GM12878 (cell line): ENCODE data around the gene SLC1A2. TPM values are rescaled to one million over a fixed set of nuclear protein-coding genes. Genes with fewer than 3 reads are reported as not detected.

Source experiments
- ATAC-seq: fragments of 200-7000 bp; cut with Tn5 transposase; 3 replicates; pipeline ENCODE4 v1.9.1; 2020; ENCODE audit warnings: mild to moderate bottlenecking, moderate library complexity
- BruUV-seq: library from RNA; stranded (reverse); fragments of 400-500 nt; replicated peaks from 2 replicates; lab custom pipeline; 2021; lab: Mats Ljungman, UMichigan
- CTCF ChIA-PET: fragments of 300-600 bp; sonication (Branson Sonifier 250); formaldehyde crosslinking; extraction: SDS; loops from one replicate; lab custom pipeline; 2021; ENCODE audit warnings: inconsistent platforms; lab: Yijun Ruan, JAX
- POLR2A ChIA-PET: fragments of 350-600 bp; formaldehyde crosslinking; extraction: SDS; loops from one replicate; lab custom pipeline; 2021; ENCODE audit warnings: inconsistent platforms; lab: Charles Lee
- RAD21 ChIA-PET: fragments of 300-600 bp; sonication (Branson Sonifier 250); formaldehyde crosslinking; loops from one replicate; lab custom pipeline; 2023; ENCODE audit warnings: antibody characterized with exemption; ENCODE audit not compliant: unreplicated experiment; lab: Charles Lee
- SMC1A ChIA-PET: fragments of 300-600 bp; sonication (Branson Sonifier 250); formaldehyde crosslinking; loops from one replicate; lab custom pipeline; 2023; ENCODE audit not compliant: unreplicated experiment, uncharacterized antibody; lab: Charles Lee
- DNase-seq: peaks from one replicate; pipeline ENCODE4 v3.0.0-alpha.2; 2011; ENCODE audit warnings: low read depth, low spot score
- FAIRE-seq: peaks from 3 replicates; lab custom pipeline; 2011; peaks lifted over from hg19 to GRCh38; lab: Jason Lieb, UNC
- H2AFZ ChIP-seq: 2 replicates; pipeline ENCODE4 v1.6.0; 2011; ENCODE audit warnings: low read depth, low read length, control low read depth; ENCODE audit not compliant: control insufficient read depth
- H3K27ac ChIP-seq: 2 replicates; pipeline ENCODE4 v1.5.1; 2011; ENCODE audit warnings: control low read depth; ENCODE audit not compliant: control insufficient read depth, insufficient read depth
- H3K27me3 ChIP-seq, 2 experiments: replicated peaks in 1 of 2; 2 replicates each; pipeline versions ENCODE4 v1.6.0 to v1.6.1; 2011; ENCODE audit warnings: low read length in 1 of 2; ENCODE audit not compliant: control insufficient read depth in 2 of 2, insufficient read depth in 2 of 2
- H3K36me3 ChIP-seq, 2 experiments: 2 replicates each; pipeline ENCODE4 v1.5.1; 2011; ENCODE audit warnings: low read length in 1 of 2; ENCODE audit not compliant: control insufficient read depth in 2 of 2, insufficient read depth in 2 of 2
- H3K4me1 ChIP-seq: 2 replicates; pipeline ENCODE4 v1.6.1; 2011; ENCODE audit warnings: mild to moderate bottlenecking, low read length, moderate library complexity, mixed read lengths; ENCODE audit not compliant: control insufficient read depth, insufficient read depth
- H3K4me2 ChIP-seq: 2 replicates; pipeline ENCODE4 v1.6.0; 2011; ENCODE audit warnings: control low read depth; ENCODE audit not compliant: control insufficient read depth, insufficient read depth
- H3K4me3 ChIP-seq: fragments of 200-600 bp; sonication (generic); 2 replicates; pipeline ENCODE4 v1.5.1; 2016
- H3K79me2 ChIP-seq: 2 replicates; pipeline ENCODE4 v1.6.0; 2011; ENCODE audit warnings: low read length; ENCODE audit not compliant: control insufficient read depth, insufficient read depth
- H3K9ac ChIP-seq: 2 replicates; pipeline ENCODE4 v1.8.0; 2011; ENCODE audit warnings: low read length, control low read depth, mixed read lengths; ENCODE audit not compliant: control insufficient read depth, insufficient read depth
- H3K9me3 ChIP-seq: replicated peaks from 3 replicates; pipeline ENCODE4 v1.5.1; 2011; ENCODE audit warnings: mild to moderate bottlenecking, low read length; ENCODE audit not compliant: control insufficient read depth, insufficient read depth
- H4K20me1 ChIP-seq: 2 replicates; pipeline ENCODE4 v1.6.0; 2011; ENCODE audit not compliant: control insufficient read depth, insufficient read depth
- BACH1 ChIP-seq: fragments of 450-650 bp; IDR thresholded peaks from 2 replicates; pipeline ENCODE4 v1.6.1; 2017; ENCODE audit warnings: mild to moderate bottlenecking, borderline replicate concordance
- EGR1 ChIP-seq, 2 experiments: IDR thresholded peaks; 1 replicate in 1 of 2; 2 replicates in 1 of 2; pipeline ENCODE4 v1.6.1; 2011 to 2012; ENCODE audit warnings: low read depth in 2 of 2, low read length in 2 of 2, borderline replicate concordance in 1 of 2, mild to moderate bottlenecking in 1 of 2, moderate library complexity in 1 of 2
- KAT2A ChIP-seq: conservative IDR thresholded peaks from 2 replicates; pipeline ENCODE4 v1.6.1; 2011; ENCODE audit warnings: low read depth, low read length; ENCODE audit not compliant: control insufficient read depth
- SIN3A ChIP-seq: IDR thresholded peaks from 2 replicates; pipeline ENCODE4 v1.6.1; 2012; ENCODE audit warnings: low read depth, low read length, improper control_type of control experiment
- WGBS: methylation state at CpG from one replicate; pipeline ENCODE4 v1.1.6; 2016; ENCODE audit warnings: low lambda C conversion rate; ENCODE audit not compliant: insufficient replicate concordance, insufficient coverage; ENCODE audit errors: missing lambda C conversion rate; 5-methylcytosine and 5-hydroxymethylcytosine counted together
- in situ Hi-C: fragments of 300-500 bp; cut with MboI; formaldehyde crosslinking; loops from 9 replicates; pipeline ENCODE4 v1.14.3; 2018; ENCODE audit warnings: mixed read lengths
- intact Hi-C: fragments of 100-400 bp; cut with micrococcal nuclease; formaldehyde crosslinking; loops from one replicate; pipeline ENCODE4 v1.14.2; 2022; ENCODE audit not compliant: unreplicated experiment
- polyA plus RNA-seq, 11 experiments: library from polyadenylated mRNA; depleted of rRNA in 4 of 11; unstranded in 6 of 11; stranded (reverse) in 5 of 11; fragments of >200 nt; fragmentation: Nextera tagmentation in 4 of 11; fragmentation: Illumina TruSeq in 1 of 11; extraction: Ambion mirVana in 4 of 11; extraction: Trizol in 1 of 11; gene quantifications; 1 replicate in 1 of 11; 2 replicates in 10 of 11; pipeline versions ENCODE4 v1.2.1 to v1.2.3, GENCODE V29; 2011 to 2016; ENCODE audit warnings: inconsistent platforms in 2 of 11, missing spikeins in 2 of 11, low read depth in 1 of 11
- total RNA-seq, 4 experiments: library from RNA; depleted of rRNA in 3 of 4; stranded (reverse); fragments of >200 nt in 3 of 4; fragmentation: Illumina TruSeq in 1 of 4; extraction: Trizol in 1 of 4; gene quantifications; 2 replicates each; pipeline versions ENCODE4 v1.2.1 to v1.2.3, GENCODE V29; 2013 to 2021
- TF ChIP-seq, protein P1 (sequence below): IDR thresholded peaks from 2 replicates; pipeline ENCODE4 v1.6.1; 2012; ENCODE audit warnings: low read length, inconsistent platforms

The SLC1A2 gene
- total and polyA plus RNA-seq, 10 of the 15 experiments (the other 5 are each of a cell fraction or from before 2014, with no cell fraction given), result 0.01 to 0.84 (median 0.22) TPM; not detected in 1

DNA sequence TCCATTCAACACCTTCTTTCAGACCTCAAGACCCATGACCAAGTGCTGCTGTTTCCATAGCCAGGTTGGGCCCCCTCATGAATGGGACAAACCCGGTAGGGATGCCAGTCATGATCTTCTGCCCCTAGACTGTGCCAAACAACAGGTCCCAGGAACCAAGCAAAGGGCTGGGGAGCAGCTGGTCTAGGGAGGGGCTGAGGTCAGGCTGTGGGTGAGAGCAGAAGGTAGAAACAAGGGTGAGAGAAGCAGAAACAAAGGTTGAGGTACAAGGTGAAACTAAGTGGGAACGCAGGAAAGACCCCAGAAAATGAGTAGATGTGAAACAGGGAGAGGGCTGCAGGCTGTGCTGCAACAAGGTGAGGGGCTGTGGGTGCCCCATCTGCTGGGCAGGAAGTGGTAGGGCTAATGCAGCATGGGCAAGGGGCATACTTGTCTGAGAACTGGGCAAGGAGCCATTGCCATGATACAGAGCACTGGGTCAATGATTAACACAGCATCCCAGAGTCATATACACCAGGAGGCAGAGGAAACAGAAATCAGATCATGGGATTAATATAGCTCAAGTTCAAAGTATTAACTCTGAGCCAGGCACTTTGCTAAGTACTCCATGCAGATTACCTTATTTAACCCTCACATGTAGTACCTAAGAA is 45.9 kb downstream of the SLC1A2 start:
- no TSS peak for BruUV-seq
- no peak overlapping the region for H3K4me3 ChIP-seq
- ChIA-PET CTCF (interaction anchor here (1.0 to 1.8 kb wide), 4 partner anchors 9 to 448 kb away, joined by 3 to 6 read pairs (median 4); no protein-coding TSS in a partner anchor), RAD21 (no interaction called here), SMC1A (interaction anchor here (0.6 to 1.6 kb wide), 6 partner anchors 9 to 469 kb away, joined by 3 to 6 read pairs (median 3); no protein-coding TSS in a partner anchor), POLR2A (no interaction called here)
- no peaks in the 10 kb centered on the region for H4K20me1 ChIP-seq
- WGBS, result 82% methylated on average over 2 of the region's 2 CpGs
- no peaks in the 10 kb centered on the region for H3K9me3 ChIP-seq
- H2AFZ ChIP-seq, result no peak overlapping the region
- in situ Hi-C loops, result no loop called here
- H3K27ac ChIP-seq, result no peak overlapping the region
- H3K36me3 ChIP-seq, result no peaks in the 10 kb centered on the region
- TF ChIP-seq KAT2A (no peak), EGR1 (IDR thresholded peaks at IDR 0.05; ENCODE audit: borderline replicate concordance in 1 of 2, low read depth in 2 of 2, low read length in 2 of 2) (no peak), SIN3A (no peak), BACH1 (no peak)
- TF ChIP-seq, protein P1, sequence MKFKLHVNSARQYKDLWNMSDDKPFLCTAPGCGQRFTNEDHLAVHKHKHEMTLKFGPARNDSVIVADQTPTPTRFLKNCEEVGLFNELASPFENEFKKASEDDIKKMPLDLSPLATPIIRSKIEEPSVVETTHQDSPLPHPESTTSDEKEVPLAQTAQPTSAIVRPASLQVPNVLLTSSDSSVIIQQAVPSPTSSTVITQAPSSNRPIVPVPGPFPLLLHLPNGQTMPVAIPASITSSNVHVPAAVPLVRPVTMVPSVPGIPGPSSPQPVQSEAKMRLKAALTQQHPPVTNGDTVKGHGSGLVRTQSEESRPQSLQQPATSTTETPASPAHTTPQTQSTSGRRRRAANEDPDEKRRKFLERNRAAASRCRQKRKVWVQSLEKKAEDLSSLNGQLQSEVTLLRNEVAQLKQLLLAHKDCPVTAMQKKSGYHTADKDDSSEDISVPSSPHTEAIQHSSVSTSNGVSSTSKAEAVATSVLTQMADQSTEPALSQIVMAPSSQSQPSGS, result no peak
- DNase-seq (no peak), FAIRE-seq (no peak), ATAC-seq (peak; percentile 57)
- H3K27me3 ChIP-seq, result no peaks in the 10 kb centered on the region
- H3K9ac ChIP-seq, result no peak overlapping the region
- intact Hi-C loops, result no loop called here
- no peaks in the 10 kb centered on the region for H3K79me2 ChIP-seq
- H3K4me1 ChIP-seq, result peaks cover 7% of the 10 kb centered on the region
- no peak overlapping the region for H3K4me2 ChIP-seq
